H9 (cell line): ENCODE results near the gene PDZD4. TPM values are rescaled to one million over a fixed set of nuclear protein-coding genes. Genes with fewer than 3 reads are reported as not detected.

ENCODE experiments used
- DNase-seq: peaks from one replicate; pipeline ENCODE4 v3.0.0-alpha.2; 2017
- H2AFZ ChIP-seq: one replicate; pipeline ENCODE4 v1.6.1; 2013; ENCODE audit warnings: mild to moderate bottlenecking, low read length, control low read depth, moderate library complexity
- H2AK5ac ChIP-seq: 2 replicates; pipeline ENCODE4 v1.6.1; 2013; ENCODE audit warnings: low read length, control low read depth, mixed read lengths; ENCODE audit not compliant: insufficient read length
- H2BK120ac ChIP-seq: one replicate; pipeline ENCODE4 v1.6.1; 2013; ENCODE audit warnings: low read depth, mild to moderate bottlenecking, low read length, control low read depth, inconsistent platforms; ENCODE audit not compliant: poor library complexity, severe bottlenecking
- H2BK12ac ChIP-seq: 2 replicates; pipeline ENCODE4 v1.6.1; 2013; ENCODE audit warnings: low read length, control low read depth, mixed read lengths, low read depth; ENCODE audit not compliant: insufficient read length
- H2BK15ac ChIP-seq: 2 replicates; pipeline ENCODE4 v1.6.1; 2013; ENCODE audit warnings: low read depth, low read length, control low read depth
- H2BK20ac ChIP-seq: one replicate; pipeline ENCODE4 v1.6.1; 2013; ENCODE audit warnings: low read depth, mild to moderate bottlenecking, low read length, control low read depth, inconsistent platforms; ENCODE audit not compliant: poor library complexity, severe bottlenecking
- H2BK5ac ChIP-seq: 2 replicates; pipeline ENCODE4 v1.6.1; 2013; ENCODE audit warnings: low read length, control low read depth, mixed read lengths; ENCODE audit not compliant: insufficient read length
- H3K14ac ChIP-seq: 2 replicates; pipeline ENCODE4 v1.6.1; 2013; ENCODE audit warnings: low read length, control low read depth; ENCODE audit not compliant: insufficient read depth
- H3K18ac ChIP-seq: 2 replicates; pipeline ENCODE4 v1.6.1; 2013; ENCODE audit warnings: low read depth, mild to moderate bottlenecking, mixed read lengths, low read length, control low read depth; ENCODE audit not compliant: insufficient read length
- H3K23ac ChIP-seq: 2 replicates; pipeline ENCODE4 v1.6.1; 2013; ENCODE audit warnings: low read length, control low read depth, mixed read lengths, low read depth; ENCODE audit not compliant: insufficient read length
- H3K23me2 ChIP-seq: 2 replicates; pipeline ENCODE4 v1.6.1; 2013; ENCODE audit warnings: low read depth, mild to moderate bottlenecking, mixed read lengths, low read length, control low read depth; ENCODE audit not compliant: insufficient read length, poor library complexity, severe bottlenecking
- H3K27ac ChIP-seq: 2 replicates; pipeline ENCODE4 v1.5.1; 2013; ENCODE audit warnings: low read length, control low read depth, mixed read lengths, low read depth; ENCODE audit not compliant: insufficient read length
- H3K27me3 ChIP-seq: 2 replicates; pipeline ENCODE4 v1.6.1; 2013; ENCODE audit warnings: low read length, control low read depth, inconsistent platforms; ENCODE audit not compliant: insufficient read depth
- H3K4ac ChIP-seq: 2 replicates; pipeline ENCODE4 v1.6.1; 2013; ENCODE audit warnings: low read depth, mild to moderate bottlenecking, control low read depth, inconsistent platforms, low read length, moderate library complexity
- H3K4me1 ChIP-seq: 2 replicates; pipeline ENCODE4 v1.6.1; 2013; ENCODE audit warnings: low read length, control low read depth, inconsistent platforms; ENCODE audit not compliant: insufficient read depth
- H3K4me2 ChIP-seq: 2 replicates; pipeline ENCODE4 v1.6.1; 2013; ENCODE audit warnings: low read length, control low read depth, mixed read lengths; ENCODE audit not compliant: insufficient read length, insufficient read depth
- H3K56ac ChIP-seq: 2 replicates; pipeline ENCODE4 v1.6.1; 2013; ENCODE audit warnings: low read depth, mild to moderate bottlenecking, mixed read lengths, low read length, control low read depth; ENCODE audit not compliant: insufficient read length
- H3K79me1 ChIP-seq: 2 replicates; pipeline ENCODE4 v1.6.1; 2013; ENCODE audit warnings: low read depth, mild to moderate bottlenecking, moderate library complexity, low read length, control low read depth, inconsistent platforms; ENCODE audit not compliant: insufficient read depth, poor library complexity, severe bottlenecking
- H3K79me2 ChIP-seq: 2 replicates; pipeline ENCODE4 v1.6.1; 2013; ENCODE audit warnings: low read length, control low read depth, inconsistent platforms; ENCODE audit not compliant: insufficient read depth
- H3K9ac ChIP-seq: 2 replicates; pipeline ENCODE4 v1.6.1; 2013; ENCODE audit warnings: low read length, control low read depth, mixed read lengths; ENCODE audit not compliant: insufficient read length; ENCODE audit errors: extremely low read depth
- H3K9me3 ChIP-seq: one replicate; pipeline ENCODE4 v1.6.1; 2013; ENCODE audit warnings: low read depth, low read length, inconsistent platforms; ENCODE audit not compliant: control insufficient read depth
- H3T11ph ChIP-seq: one replicate; pipeline ENCODE4 v1.6.1; 2013; ENCODE audit warnings: mild to moderate bottlenecking, low read length, control low read depth, inconsistent platforms
- H4K20me1 ChIP-seq: one replicate; pipeline ENCODE4 v1.6.1; 2013; ENCODE audit not compliant: control insufficient read depth, insufficient read length, insufficient read depth
- H4K5ac ChIP-seq: 2 replicates; pipeline ENCODE4 v1.6.1; 2013; ENCODE audit warnings: low read depth, mild to moderate bottlenecking, mixed read lengths, low read length, control low read depth; ENCODE audit not compliant: insufficient read length
- H4K8ac ChIP-seq: replicated peaks from 2 replicates; pipeline ENCODE4 v1.6.1; 2013; ENCODE audit warnings: low read length, control low read depth, mixed read lengths, low read depth; ENCODE audit not compliant: insufficient read length
- H4K91ac ChIP-seq: 2 replicates; pipeline ENCODE4 v1.6.1; 2013; ENCODE audit warnings: low read depth, mild to moderate bottlenecking, moderate library complexity, mixed read lengths, low read length, control low read depth; ENCODE audit not compliant: insufficient read length
- H3K27ac Mint-ChIP-seq, 3 experiments: 2 replicates in 2 of 3; 3 replicates in 1 of 3; pipeline ENCODE4 v1.8.0; 2020 to 2021; ENCODE audit warnings: mixed read lengths in 3 of 3, mild to moderate bottlenecking in 1 of 3, moderate library complexity in 1 of 3
- H3K27me3 Mint-ChIP-seq: 2 replicates; pipeline ENCODE4 v1.8.0; 2021; ENCODE audit warnings: low read depth, mild to moderate bottlenecking, moderate library complexity, mixed read lengths
- H3K36me3 Mint-ChIP-seq, 3 experiments: 2 replicates in 2 of 3; 3 replicates in 1 of 3; pipeline ENCODE4 v1.8.0; 2020 to 2021; ENCODE audit warnings: low read depth in 3 of 3, mixed read lengths in 3 of 3; ENCODE audit not compliant: insufficient read depth in 1 of 3
- H3K4me1 Mint-ChIP-seq, 2 experiments: 2 replicates each; pipeline ENCODE4 v1.8.0; 2020; ENCODE audit warnings: mixed read lengths in 2 of 2
- H3K4me3 Mint-ChIP-seq, 2 experiments: 2 replicates in 1 of 2; 3 replicates in 1 of 2; pipeline ENCODE4 v1.8.0; 2020 to 2021; ENCODE audit warnings: mild to moderate bottlenecking in 2 of 2, mixed read lengths in 2 of 2, moderate library complexity in 1 of 2
- H3K9me3 Mint-ChIP-seq, 2 experiments: 2 replicates in 1 of 2; 3 replicates in 1 of 2; pipeline ENCODE4 v1.8.0; 2020; ENCODE audit warnings: mild to moderate bottlenecking in 2 of 2, mixed read lengths in 2 of 2, moderate library complexity in 1 of 2
- CTCF ChIP-seq: fragments of 200-600 bp; sonication (generic); conservative IDR thresholded peaks from 3 replicates; pipeline ENCODE4 v1.8.0; 2021; ENCODE audit warnings: antibody characterized with exemption, mild to moderate bottlenecking
- WGBS: extraction: QIAGEN DNeasy Blood & Tissue Kit; methylation state at CpG from one replicate; pipeline ENCODE4 v1.1.7; 2013; ENCODE audit warnings: missing lambda C conversion rate, low lambda C conversion rate, mixed read lengths; ENCODE audit not compliant: insufficient read length; ENCODE audit errors: extremely low coverage; 5-methylcytosine and 5-hydroxymethylcytosine counted together
- total RNA-seq: library from RNA; stranded (reverse); gene quantifications from 2 replicates; pipeline ENCODE4 v1.2.1, GENCODE V29; 2021

PDZD4 gene
- total RNA-seq, 1 experiment from 2014 or later, result 110 TPM

GRCh38 chrX:153771415-153772315 lies 58.7 kb downstream of the PDZD4 start:
- no peak overlapping the region for H4K8ac ChIP-seq
- Mint-ChIP-seq H3K9me3 (peaks cover 22 to 52% of the 10 kb centered on the region in 2 experiments), H3K4me3 (no peak overlapping the region; a peak in 1 of 5 replicates), H3K27me3 (peaks cover 1% of the 10 kb centered on the region; the same call in 1 of the 2 replicates), H3K4me1 (no peaks in the 10 kb centered on the region), H3K27ac (no peak overlapping the region), H3K36me3 (peaks cover 0 to 2% (median 0%) of the 10 kb centered on the region in 3 experiments; a peak in 1 of 7 replicates)
- H3K27me3 ChIP-seq, result no peaks in the 10 kb centered on the region
- no peaks in the 10 kb centered on the region for H3K9me3 ChIP-seq
- no peak overlapping the region for H3K56ac ChIP-seq
- H3K9ac ChIP-seq, result no peak overlapping the region
- H3K4me2 ChIP-seq, result no peak overlapping the region
- no peak overlapping the region for H2BK12ac ChIP-seq
- H2BK5ac ChIP-seq, result no peak overlapping the region
- no peak overlapping the region for H2BK20ac ChIP-seq
- H3K27ac ChIP-seq, result no peak overlapping the region
- no CpG with 5 or more reads among the region's 37 CpGs for WGBS
- H3K14ac ChIP-seq, result no peak overlapping the region
- H3K4me1 ChIP-seq, result no peaks in the 10 kb centered on the region
- H4K20me1 ChIP-seq, result no peaks in the 10 kb centered on the region
- no peak overlapping the region for H2AFZ ChIP-seq
- H3K79me2 ChIP-seq, result no peaks in the 10 kb centered on the region
- H3T11ph ChIP-seq, result no peak overlapping the region
- no peak overlapping the region for H3K23ac ChIP-seq
- no peak overlapping the region for H4K5ac ChIP-seq
- H2BK120ac ChIP-seq, result no peak overlapping the region
- no peak overlapping the region for H2AK5ac ChIP-seq
- no peak for TF ChIP-seq CTCF
- no peak overlapping the region for H3K18ac ChIP-seq
- no peak for DNase-seq
- H3K23me2 ChIP-seq, result no peaks in the 10 kb centered on the region
- H3K4ac ChIP-seq, result no peak overlapping the region
- no peak overlapping the region for H4K91ac ChIP-seq
- no peaks in the 10 kb centered on the region for H3K79me1 ChIP-seq
- no peak overlapping the region for H2BK15ac ChIP-seq
